Body of pancreas (tissue), 4 donors: ENCODE measurements around the gene BIK.
A peak's percentile ranks its signal among the peaks of the same experiment; 100 is the strongest.

ENCODE experiments used
- CTCF ChIP-seq, 7 experiments: fragments of 450-650 bp in 4 of 7; fragments of 200-600 bp in 3 of 7; sonication (generic) in 3 of 7; IDR thresholded peaks; one replicate each; pipeline ENCODE4 v1.5.1; 2016 to 2019; ENCODE audit warnings: antibody characterized with exemption in 7 of 7
- POLR2A ChIP-seq, 3 donors: fragments of 450-650 bp; IDR thresholded peaks; one replicate each; pipeline ENCODE4 v1.6.1; 2016; ENCODE audit warnings: antibody characterized with exemption in 3 of 3, mild to moderate bottlenecking in 2 of 3

- TF ChIP-seq CTCF (IDR thresholded peaks at IDR 0.05) = no peak
- peak in 1 of 3 donors; percentile 28 for TF ChIP-seq POLR2A (IDR thresholded peaks at IDR 0.05)
Observed at GRCh38 chr22:43126501-43127165, 16.1 kb downstream of the BIK start.
